Left renal pelvis (tissue), 4 donors: Measurements from ENCODE around the gene KRT75. TPM values are rescaled to one million over a fixed set of nuclear protein-coding genes. Genes with fewer than 3 reads are reported as not detected.
"Not testable (repeated sequence)": the region's sequence is repeated elsewhere in the genome, so short reads cannot be mapped to it uniquely, and the experiment has no call there.

Experiments
- DNase-seq, 4 donors: peaks; one replicate each; pipeline ENCODE4 v3.0.0-alpha.2; 2013; ENCODE audit warnings: low read depth in 4 of 4, low spot score in 3 of 4
- polyA plus RNA-seq, 4 donors: library from polyadenylated mRNA; unstranded; fragments of 120-200 nt; gene quantifications; one replicate each; pipeline ENCODE4 v1.2.1, GENCODE V29; 2013; ENCODE audit not compliant: insufficient read length in 4 of 4

The KRT75 gene
- polyA plus RNA-seq, result not detected

GRCh38 chr12:52434081-52434733, at the start of gene KRT75:
Gene KRT75 (minus strand): TSS chr12:52434371. CDS start chr12:52434304, 67 bp downstream.
- no peak for DNase-seq

- DNase-seq, result no peak
Observed at GRCh38 chr12:52480073-52480472, 45.9 kb upstream of the KRT75 start.

GRCh38 chr12:52477651-52478050, 43.5 kb upstream of the KRT75 start:
- no peak for DNase-seq

GRCh38 chr12:52474212-52474611, 40.0 kb upstream of the KRT75 start:
- DNase-seq, result no peak

GRCh38 chr12:52473768-52474167, 39.6 kb upstream of the KRT75 start, which contains the start of gene KRT6C:
Gene KRT6C (minus strand): TSS chr12:52473805. CDS start chr12:52473737, 68 bp downstream.
- no peak for DNase-seq

GRCh38 chr12:52469853-52470252, 35.7 kb upstream of the KRT75 start:
- no peak for DNase-seq

- DNase-seq, result no peak
Observed at GRCh38 chr12:52464897-52465296, 30.7 kb upstream of the KRT75 start.

GRCh38 chr12:52461693-52462092, 27.5 kb upstream of the KRT75 start:
- DNase-seq, result no peak

- DNase-seq, result no peak
Observed at GRCh38 chr12:52458861-52459260, 24.7 kb upstream of the KRT75 start.

GRCh38 chr12:52455821-52456220, 21.6 kb upstream of the KRT75 start:
- DNase-seq, result no peak

- no peak for DNase-seq
Observed at GRCh38 chr12:52454411-52455201, 20.4 kb upstream of the KRT75 start.

GRCh38 chr12:52452101-52452500, 17.9 kb upstream of the KRT75 start, which contains the start of gene KRT6B:
Gene KRT6B (minus strand): TSS chr12:52452146. CDS start chr12:52452078, 68 bp downstream.
- no peak for DNase-seq

- no peak for DNase-seq
Observed at GRCh38 chr12:52448228-52448627, 14.1 kb upstream of the KRT75 start.

GRCh38 chr12:52447196-52447595, 13.0 kb upstream of the KRT75 start:
- not testable (repeated sequence) for DNase-seq

- no peak for DNase-seq
Observed at GRCh38 chr12:52446367-52447045, 12.3 kb upstream of the KRT75 start.

GRCh38 chr12:52445876-52446275, 11.7 kb upstream of the KRT75 start:
- DNase-seq, result no peak

- no peak for DNase-seq
Observed at GRCh38 chr12:52444647-52445595, 10.8 kb upstream of the KRT75 start.

GRCh38 chr12:52443966-52444365, 9.8 kb upstream of the KRT75 start:
- no peak for DNase-seq

GRCh38 chr12:52442600-52443061, 8.5 kb upstream of the KRT75 start:
- DNase-seq, result no peak

GRCh38 chr12:52441320-52441911, 7.2 kb upstream of the KRT75 start:
- DNase-seq, result no peak
